HepG2 (cell line): ENCODE data around the gene L3MBTL1. TPM values are rescaled to one million over a fixed set of nuclear protein-coding genes. Genes with fewer than 3 reads are reported as not detected.

ENCODE experiments used
- ATAD3A ChIP-seq: sonication (generic); formaldehyde crosslinking; IDR thresholded peaks from 2 replicates; pipeline ENCODE4 v1.4.0; 2020; ENCODE audit warnings: missing genetic modification reagents
- HNRNPK ChIP-seq: fragments of 200-400 bp; formaldehyde crosslinking; IDR thresholded peaks from 2 replicates; pipeline ENCODE4 v1.6.1; 2018; ENCODE audit warnings: low read length, low read depth, moderate library complexity, mild to moderate bottlenecking; ENCODE audit not compliant: poor library complexity, severe bottlenecking
- HOMEZ ChIP-seq: IDR thresholded peaks from 2 replicates; pipeline ENCODE4 v1.6.1; 2016; ENCODE audit warnings: low read depth
- KDM1A ChIP-seq: IDR thresholded peaks from 2 replicates; pipeline ENCODE4 v1.6.1; 2016; ENCODE audit warnings: missing compliant biosample characterization
- MED13 ChIP-seq: sonication (generic); formaldehyde crosslinking; IDR thresholded peaks from 2 replicates; pipeline ENCODE4 v1.5.0; 2020; ENCODE audit warnings: missing genetic modification reagents
- NFKB2 ChIP-seq: sonication (generic); formaldehyde crosslinking; IDR thresholded peaks from 2 replicates; pipeline ENCODE4 v1.4.0; 2020; ENCODE audit warnings: missing genetic modification reagents, borderline replicate concordance
- NR0B2 ChIP-seq: sonication (generic); formaldehyde crosslinking; IDR thresholded peaks from 2 replicates; pipeline ENCODE4 v1.4.0; 2020; ENCODE audit warnings: mild to moderate bottlenecking, missing genetic modification reagents
- NRL ChIP-seq: sonication (generic); formaldehyde crosslinking; IDR thresholded peaks from 2 replicates; pipeline ENCODE4 v1.5.0; 2020; ENCODE audit warnings: missing genetic modification reagents, mild to moderate bottlenecking, moderate library complexity, borderline replicate concordance
- PATZ1 ChIP-seq: sonication (generic); formaldehyde crosslinking; IDR thresholded peaks from 2 replicates; pipeline ENCODE4 v1.4.0; 2020; ENCODE audit warnings: missing genetic modification reagents
- PHF8 ChIP-seq: sonication (generic); formaldehyde crosslinking; IDR thresholded peaks from 2 replicates; pipeline ENCODE4 v1.5.0; 2020; ENCODE audit warnings: missing genetic modification reagents
- RNF219 ChIP-seq: sonication (generic); formaldehyde crosslinking; IDR thresholded peaks from 2 replicates; pipeline ENCODE4 v1.5.0; 2020; ENCODE audit warnings: mild to moderate bottlenecking, missing genetic modification reagents
- ZBTB42 ChIP-seq: sonication (generic); formaldehyde crosslinking; IDR thresholded peaks from 2 replicates; pipeline ENCODE4 v1.5.0; 2020; ENCODE audit warnings: mild to moderate bottlenecking, missing genetic modification reagents
- ZFYVE20 ChIP-seq: sonication (generic); formaldehyde crosslinking; IDR thresholded peaks from 2 replicates; pipeline ENCODE4 v1.8.0; 2023; ENCODE audit warnings: low read depth, mild to moderate bottlenecking, moderate library complexity, missing genetic modification reagents, borderline replicate concordance
- ZNF225 ChIP-seq: sonication (generic); formaldehyde crosslinking; IDR thresholded peaks from 2 replicates; pipeline ENCODE4 v1.4.0; 2020; ENCODE audit warnings: mild to moderate bottlenecking, missing genetic modification reagents
- ZNF281 ChIP-seq: sonication (generic); formaldehyde crosslinking; IDR thresholded peaks from 2 replicates; pipeline ENCODE4 v1.4.0; 2020; ENCODE audit warnings: missing genetic modification reagents, borderline replicate concordance
- ZNF383 ChIP-seq: sonication (generic); formaldehyde crosslinking; IDR thresholded peaks from 2 replicates; pipeline ENCODE4 v1.4.0; 2020; ENCODE audit warnings: missing genetic modification reagents, mild to moderate bottlenecking, borderline replicate concordance
- ZNF776 ChIP-seq: sonication (generic); formaldehyde crosslinking; IDR thresholded peaks from 2 replicates; pipeline ENCODE4 v1.4.0; 2020; ENCODE audit warnings: mild to moderate bottlenecking, missing genetic modification reagents
- polyA plus RNA-seq, 8 experiments: library from polyadenylated mRNA; depleted of rRNA in 3 of 8; stranded (reverse) in 7 of 8; unstranded in 1 of 8; fragments of >200 nt; fragmentation: Illumina TruSeq in 4 of 8; extraction: Trizol in 4 of 8; gene quantifications; 2 replicates each; pipeline versions ENCODE4 v1.2.1 to v1.2.3, GENCODE V29; 2011 to 2016; ENCODE audit warnings: low read depth in 4 of 8, missing spikeins in 1 of 8, mixed read lengths in 1 of 8; ENCODE audit not compliant: insufficient read depth in 1 of 8
- total RNA-seq, 5 experiments: library from RNA; depleted of rRNA; stranded (reverse); fragments of >200 nt; fragmentation: Illumina TruSeq; extraction: Trizol; gene quantifications; 2 replicates each; pipeline ENCODE4 v1.2.3, GENCODE V29; 2016; ENCODE audit warnings: low read depth in 1 of 5
- TF ChIP-seq, protein P1 (sequence below): sonication (generic); formaldehyde crosslinking; IDR thresholded peaks from 2 replicates; pipeline ENCODE4 v1.5.1; 2020; ENCODE audit warnings: mild to moderate bottlenecking, moderate library complexity, missing genetic modification reagents

L3MBTL1 gene
- total and polyA plus RNA-seq, 2 of the 13 experiments (the other 11 are each of a cell fraction or from before 2014, with no cell fraction given) = 9.0 to 17.8 TPM

DNA sequence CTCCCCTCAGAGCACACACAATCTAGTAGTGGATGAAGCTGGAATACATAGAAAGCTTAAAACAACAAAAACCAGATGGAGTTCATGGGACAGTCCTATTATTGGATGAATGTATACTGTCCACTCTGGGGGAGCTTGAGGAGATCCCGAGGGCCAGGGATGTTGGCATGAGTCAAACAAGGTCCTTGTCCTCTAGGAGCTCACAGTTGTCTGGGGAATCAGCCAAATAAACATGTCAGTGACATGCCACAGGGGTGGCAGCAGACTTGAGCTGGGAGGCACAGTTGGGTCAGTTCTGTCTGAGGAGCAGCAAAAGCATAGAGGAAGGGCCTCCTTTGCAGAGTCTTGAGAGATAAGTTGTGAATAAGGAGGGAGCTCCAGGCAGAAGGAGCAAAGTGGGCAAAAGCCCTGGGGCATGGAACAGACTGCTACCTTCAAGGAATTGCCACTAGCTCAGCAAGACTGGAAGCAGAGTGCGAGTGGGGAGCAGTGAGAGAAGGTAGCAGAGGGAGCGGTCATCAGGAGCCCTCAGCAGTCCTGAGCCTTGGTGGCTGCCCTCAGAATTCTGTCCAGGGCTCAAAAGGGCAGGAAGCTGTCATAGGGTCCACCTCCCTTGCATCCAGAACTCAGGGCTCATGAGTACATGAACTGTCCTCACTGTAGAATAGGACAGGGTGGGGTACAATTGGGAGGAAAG is 22.1 kb downstream of the L3MBTL1 start (continued):
- TF ChIP-seq PATZ1 (CRISPR knock-in tag) (no peak), ZNF776 (no peak), MED13 (CRISPR knock-in tag) (no peak), ZFYVE20 (CRISPR knock-in tag) (no peak), NRL (CRISPR knock-in tag) (peak; percentile 81; the same call in 1 of the 2 replicates), ZNF281 (CRISPR knock-in tag) (no peak), NR0B2 (CRISPR knock-in tag) (no peak), PHF8 (CRISPR knock-in tag) (0 out of 2 replicates have a peak, but pooled peaks have one; percentile 5), ATAD3A (no peak), ZNF225 (0 out of 2 replicates have a peak, but pooled peaks have one; percentile 16), RNF219 (no peak), ZNF383 (no peak), ZBTB42 (CRISPR knock-in tag) (0 out of 2 replicates have a peak, but pooled peaks have one; percentile 39), HOMEZ (CRISPR knock-in tag) (no peak), KDM1A (CRISPR knock-in tag) (no peak), NFKB2 (CRISPR knock-in tag) (no peak), HNRNPK (no peak)
- TF ChIP-seq, protein P1, sequence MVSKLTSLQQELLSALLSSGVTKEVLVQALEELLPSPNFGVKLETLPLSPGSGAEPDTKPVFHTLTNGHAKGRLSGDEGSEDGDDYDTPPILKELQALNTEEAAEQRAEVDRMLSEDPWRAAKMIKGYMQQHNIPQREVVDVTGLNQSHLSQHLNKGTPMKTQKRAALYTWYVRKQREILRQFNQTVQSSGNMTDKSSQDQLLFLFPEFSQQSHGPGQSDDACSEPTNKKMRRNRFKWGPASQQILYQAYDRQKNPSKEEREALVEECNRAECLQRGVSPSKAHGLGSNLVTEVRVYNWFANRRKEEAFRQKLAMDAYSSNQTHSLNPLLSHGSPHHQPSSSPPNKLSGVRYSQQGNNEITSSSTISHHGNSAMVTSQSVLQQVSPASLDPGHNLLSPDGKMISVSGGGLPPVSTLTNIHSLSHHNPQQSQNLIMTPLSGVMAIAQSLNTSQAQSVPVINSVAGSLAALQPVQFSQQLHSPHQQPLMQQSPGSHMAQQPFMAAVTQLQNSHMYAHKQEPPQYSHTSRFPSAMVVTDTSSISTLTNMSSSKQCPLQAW (CRISPR knock-in tag) = no peak
